CD1c-positive myeloid dendritic cell (primary cell): ENCODE data around the gene RIC1.
"Not testable (repeated sequence)": the region's sequence is repeated elsewhere in the genome, so short reads cannot be mapped to it uniquely, and the experiment has no call there.

Experiments
- DNase-seq: peaks from one replicate; pipeline ENCODE4 v3.0.0-alpha.2; 2016; ENCODE audit errors: extremely low spot score

Gene RIC1

GRCh38 chr9:5787759-5788302 lies 158.9 kb downstream of the RIC1 start:
- DNase-seq, result no peak

- DNase-seq, result no peak
Observed at GRCh38 chr9:5789489-5789888, 160.6 kb downstream of the RIC1 start.

GRCh38 chr9:5790923-5791322 lies 162.0 kb downstream of the RIC1 start:
- DNase-seq, result no peak

GRCh38 chr9:5791870-5792269 lies 163.0 kb downstream of the RIC1 start:
- DNase-seq, result no peak

- DNase-seq, result no peak
Observed at GRCh38 chr9:5793812-5794211, 164.9 kb downstream of the RIC1 start.

- DNase-seq, result no peak
Observed at GRCh38 chr9:5796298-5796697, 167.4 kb downstream of the RIC1 start.

- no peak for DNase-seq
Observed at GRCh38 chr9:5798581-5798980, 169.7 kb downstream of the RIC1 start.

GRCh38 chr9:5799314-5799713 lies 170.4 kb downstream of the RIC1 start:
- DNase-seq, result peak; percentile 10

- not testable (repeated sequence) for DNase-seq
Observed at GRCh38 chr9:5800378-5800777, 171.5 kb downstream of the RIC1 start.

- DNase-seq, result no peak
Observed at GRCh38 chr9:5800969-5801738, 172.2 kb downstream of the RIC1 start.

- DNase-seq, result no peak
Observed at GRCh38 chr9:5801739-5802113, 172.8 kb downstream of the RIC1 start.

GRCh38 chr9:5805478-5805877 lies 176.6 kb downstream of the RIC1 start:
- DNase-seq, result no peak

- DNase-seq, result no peak
Observed at GRCh38 chr9:5811751-5812150, 182.8 kb downstream of the RIC1 start.

- no peak for DNase-seq
Observed at GRCh38 chr9:5813824-5814223, 184.9 kb downstream of the RIC1 start.

GRCh38 chr9:5815461-5815860 lies 186.6 kb downstream of the RIC1 start:
- DNase-seq, result no peak

- no peak for DNase-seq
Observed at GRCh38 chr9:5817862-5818261, 189.0 kb downstream of the RIC1 start.

GRCh38 chr9:5818424-5819142 lies 189.7 kb downstream of the RIC1 start:
- no peak for DNase-seq

- no peak for DNase-seq
Observed at GRCh38 chr9:5819174-5819573, 190.3 kb downstream of the RIC1 start.

GRCh38 chr9:5820425-5820824 lies 191.5 kb downstream of the RIC1 start:
- DNase-seq, result no peak

GRCh38 chr9:5825223-5825622 lies 196.3 kb downstream of the RIC1 start:
- DNase-seq, result no peak
